DND-41 (cell line): ENCODE data around the gene PRMT3.
"Not testable (repeated sequence)": the region's sequence is repeated elsewhere in the genome, so short reads cannot be mapped to it uniquely, and the experiment has no call there.

Experiments
- ATAC-seq: fragments of 200-7000 bp; cut with Tn5 transposase; 3 replicates; pipeline ENCODE4 v1.9.1; 2021; ENCODE audit warnings: low read depth; ENCODE audit not compliant: insufficient read depth
- DNase-seq: peaks from one replicate; pipeline ENCODE4 v3.0.0-alpha.2; 2020
- H2AFZ ChIP-seq: 2 replicates; pipeline ENCODE4 v1.6.0; 2012; ENCODE audit warnings: low read depth, low read length
- H3K27ac ChIP-seq: 2 replicates; pipeline ENCODE4 v1.5.1; 2012; ENCODE audit warnings: low read length, inconsistent platforms
- H3K27me3 ChIP-seq: fragments of 200-600 bp; sonication (generic); 2 replicates; pipeline ENCODE4 v1.6.0; 2012; ENCODE audit warnings: low read length, mild to moderate bottlenecking, inconsistent platforms; ENCODE audit not compliant: insufficient read depth, poor library complexity
- H3K36me3 ChIP-seq: 2 replicates; pipeline ENCODE4 v1.5.1; 2012; ENCODE audit warnings: low read length, inconsistent platforms; ENCODE audit not compliant: insufficient read depth
- H3K4me1 ChIP-seq: 2 replicates; pipeline ENCODE4 v1.5.1; 2012; ENCODE audit warnings: mild to moderate bottlenecking, low read length; ENCODE audit not compliant: insufficient read depth
- H3K4me2 ChIP-seq: 2 replicates; pipeline ENCODE4 v1.6.0; 2012; ENCODE audit warnings: mild to moderate bottlenecking, moderate library complexity, low read length, inconsistent platforms; ENCODE audit not compliant: insufficient read depth
- H3K4me3 ChIP-seq, 2 experiments: fragments of 200-600 bp in 1 of 2; shearing (Covaris generic) in 1 of 2; 2 replicates each; pipeline ENCODE4 v1.5.1; 2012 to 2016; ENCODE audit warnings: inconsistent platforms in 2 of 2, low read length in 2 of 2, mild to moderate bottlenecking in 2 of 2, low read depth in 1 of 2, moderate library complexity in 1 of 2
- H3K79me2 ChIP-seq: 2 replicates; pipeline ENCODE4 v1.6.0; 2012; ENCODE audit warnings: low read length, inconsistent platforms; ENCODE audit not compliant: insufficient read depth
- H3K9ac ChIP-seq: 2 replicates; pipeline ENCODE4 v1.6.0; 2012; ENCODE audit warnings: low read depth, mild to moderate bottlenecking, inconsistent platforms, low read length, moderate library complexity
- H3K9me3 ChIP-seq: 2 replicates; pipeline ENCODE4 v1.5.1; 2012; ENCODE audit warnings: low read length, moderate library complexity, mild to moderate bottlenecking, inconsistent platforms; ENCODE audit not compliant: insufficient read depth, severe bottlenecking
- H4K20me1 ChIP-seq: 2 replicates; pipeline ENCODE4 v1.6.0; 2012; ENCODE audit warnings: low read length; ENCODE audit not compliant: insufficient read depth
- CTCF ChIP-seq: IDR thresholded peaks from 2 replicates; pipeline ENCODE4 v1.5.1; 2012; ENCODE audit warnings: borderline replicate concordance, low read length, moderate library complexity, mild to moderate bottlenecking; ENCODE audit not compliant: poor library complexity, severe bottlenecking; ENCODE audit errors: extremely low read depth
- EZH2 ChIP-seq: IDR thresholded peaks from 3 replicates; pipeline ENCODE4 v1.6.1; 2012; ENCODE audit warnings: borderline replicate concordance, low read depth, mild to moderate bottlenecking, moderate library complexity, low read length, inconsistent platforms; ENCODE audit not compliant: severe bottlenecking

The PRMT3 gene

GRCh38 chr11:20373568-20374209 is 13.8 kb upstream of the PRMT3 start:
- H2AFZ ChIP-seq = no peak overlapping the region
- H3K9ac ChIP-seq = no peak overlapping the region
- H3K27ac ChIP-seq = no peak overlapping the region
- DNase-seq (no peak), ATAC-seq (no peak)
- H3K36me3 ChIP-seq = no peaks in the 10 kb centered on the region
- no peaks in the 10 kb centered on the region for H3K79me2 ChIP-seq
- H3K4me2 ChIP-seq = no peak overlapping the region
- H3K9me3 ChIP-seq = no peaks in the 10 kb centered on the region
- H3K4me1 ChIP-seq = no peaks in the 10 kb centered on the region
- TF ChIP-seq EZH2 (no peak), CTCF (no peak)
- H3K4me3 ChIP-seq = no peak overlapping the region
- peaks cover 5% of the 10 kb centered on the region for H3K27me3 ChIP-seq
- H4K20me1 ChIP-seq = no peaks in the 10 kb centered on the region

- DNase-seq (no peak), ATAC-seq (no peak)
- Histone ChIP-seq H4K20me1 (no peaks in the 10 kb centered on the region), H3K4me3 (no peak overlapping the region), H3K27me3 (peaks cover 2% of the 10 kb centered on the region), H2AFZ (no peak overlapping the region), H3K36me3 (no peaks in the 10 kb centered on the region), H3K79me2 (no peaks in the 10 kb centered on the region), H3K9ac (no peak overlapping the region), H3K9me3 (no peaks in the 10 kb centered on the region), H3K27ac (no peak overlapping the region), H3K4me1 (no peaks in the 10 kb centered on the region), H3K4me2 (no peak overlapping the region)
- TF ChIP-seq CTCF = no peak
- no peak for TF ChIP-seq EZH2
Measured at GRCh38 chr11:20374741-20375300, 12.7 kb upstream of the PRMT3 start.

- no peak for ATAC-seq
- H3K27ac ChIP-seq = no peak overlapping the region
- peaks cover 2% of the 10 kb centered on the region for H3K27me3 ChIP-seq
- no peaks in the 10 kb centered on the region for H3K9me3 ChIP-seq
- TF ChIP-seq EZH2 (no peak), CTCF (no peak)
- no peaks in the 10 kb centered on the region for H3K4me1 ChIP-seq
- no peak overlapping the region for H3K4me3 ChIP-seq
- H3K36me3 ChIP-seq = no peaks in the 10 kb centered on the region
- H3K4me2 ChIP-seq = no peak overlapping the region
- H3K79me2 ChIP-seq = no peaks in the 10 kb centered on the region
- no peak overlapping the region for H3K9ac ChIP-seq
- no peak overlapping the region for H2AFZ ChIP-seq
- no peaks in the 10 kb centered on the region for H4K20me1 ChIP-seq
- DNase-seq = no peak
Measured at GRCh38 chr11:20376162-20376730, 11.3 kb upstream of the PRMT3 start.

GRCh38 chr11:20385996-20386395 is 1.5 kb upstream of the PRMT3 start:
- peaks cover 25% of the 10 kb centered on the region for H3K79me2 ChIP-seq
- H2AFZ ChIP-seq, H3K27me3 ChIP-seq, H4K20me1 ChIP-seq, H3K9me3 ChIP-seq, H3K9ac ChIP-seq, H3K27ac ChIP-seq, DNase-seq, H3K4me3 ChIP-seq, ATAC-seq: not testable (repeated sequence)
- peaks cover 28% of the 10 kb centered on the region for H3K4me1 ChIP-seq
- peaks cover 10% of the 10 kb centered on the region; the same call in 1 of the 2 replicates for H3K36me3 ChIP-seq
- H3K4me2 ChIP-seq = peak overlapping the region; percentile 73; the same call in 1 of the 2 replicates
